ENCODE data around the gene PPP4R1.

PPP4R1 gene

DNA sequence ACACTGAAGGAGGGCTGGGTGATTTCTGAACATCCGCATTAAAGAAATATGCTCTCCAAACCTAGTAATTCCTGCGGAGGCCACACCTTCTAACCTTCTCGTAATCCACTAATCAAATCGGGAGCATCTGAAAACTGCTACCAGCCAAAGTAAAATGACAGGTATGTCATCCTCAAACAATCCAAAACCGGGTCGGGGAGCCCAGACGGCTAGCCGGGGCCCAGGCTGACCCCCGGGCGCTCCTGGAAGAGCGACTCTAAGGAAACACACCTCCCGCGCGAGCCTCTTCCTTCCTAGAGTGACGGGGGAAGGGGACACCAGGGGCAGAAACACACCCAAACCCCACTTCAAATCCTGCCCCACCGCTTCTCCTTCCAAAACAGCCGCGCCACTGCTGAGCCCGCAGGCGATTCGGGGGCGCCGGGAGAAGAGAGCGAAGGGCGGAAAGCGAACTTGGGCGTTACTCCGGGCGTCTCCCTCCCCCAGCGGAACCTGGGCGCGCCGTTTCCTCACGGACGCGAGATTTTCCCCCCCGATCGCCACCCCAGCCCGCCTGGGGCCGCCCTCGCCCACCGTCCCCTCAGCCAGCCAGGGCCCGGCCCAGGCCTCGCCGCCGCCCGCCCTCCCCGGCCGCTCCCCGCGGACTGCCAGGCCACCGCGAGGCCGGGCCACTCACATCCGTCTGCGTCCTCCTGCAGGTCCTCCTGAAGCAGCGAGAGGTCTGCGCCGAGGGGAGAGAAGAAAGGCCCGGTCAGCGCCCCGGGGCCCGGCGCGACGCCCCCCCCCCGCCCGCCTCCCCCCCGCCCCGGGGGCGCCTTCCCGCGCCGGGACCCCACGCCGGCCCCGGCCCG lies 584 bp downstream of the PPP4R1 start:
- peaks cover 0 to 17% of the 10 kb centered on the region in 2 donors for H3K9me3 ChIP-seq (replicated peaks in 1 of 2; ENCODE audit: control insufficient read depth in 2 of 2, insufficient read depth in 1 of 2, low read depth in 1 of 2, low read length in 2 of 2)
- WGBS, 2 donors (ENCODE audit: extremely low coverage in 2 of 2, insufficient read length in 2 of 2, insufficient replicate concordance in 1 of 2), result no CpG with 5 or more reads among the region's 78 CpGs

DNA sequence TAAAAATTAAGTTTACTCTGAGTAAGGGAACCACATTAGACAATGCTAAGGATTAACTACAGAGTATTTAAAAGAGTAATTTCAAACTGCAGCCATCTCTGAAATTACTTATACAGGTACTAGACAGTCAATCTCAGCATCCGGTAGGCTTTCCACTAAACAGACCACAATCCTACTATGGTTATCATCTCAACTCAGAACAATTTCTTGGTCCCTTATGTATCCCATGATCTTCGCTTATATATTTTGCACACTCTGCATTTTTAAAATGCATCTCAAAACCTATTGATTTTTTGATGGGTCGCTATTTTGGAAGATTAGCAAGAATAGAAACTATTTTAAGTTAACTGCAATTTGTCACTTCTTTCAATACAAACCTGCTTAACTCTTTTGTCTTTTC lies 1.4 kb downstream of the PPP4R1 start:
- Histone ChIP-seq H2BK12ac (ENCODE audit: low read length) (no peak overlapping the region), H3K79me1 (ENCODE audit: low read depth, low read length) (peaks cover 7% of the 10 kb centered on the region), H3K27ac (replicated peaks; ENCODE audit: low read length) (no peak overlapping the region), H2BK15ac (ENCODE audit: low read length) (no peak overlapping the region), H3K27me3 (ENCODE audit: control insufficient read depth in 3 of 3, insufficient read depth in 3 of 3, low read depth in 1 of 3, low read length in 3 of 3) (no peaks in the 10 kb centered on the region), H2BK120ac (ENCODE audit: low read depth, low read length) (no peak overlapping the region), H3K4me1 (ENCODE audit: control insufficient read depth in 2 of 2, insufficient read depth in 1 of 2, low read depth in 1 of 2, low read length in 2 of 2) (peaks cover 4 to 17% of the 10 kb centered on the region in 2 donors), H4K8ac (ENCODE audit: low read depth, low read length) (no peak overlapping the region), H3K4me3 (ENCODE audit: low read length in 2 of 2) (peak overlapping the region in 1 of 2 donors; percentile 87), H2AFZ (ENCODE audit: low read length) (no peak overlapping the region), H3K9me3 (replicated peaks in 1 of 2; ENCODE audit: control insufficient read depth in 2 of 2, insufficient read depth in 1 of 2, low read depth in 1 of 2, low read length in 2 of 2) (peaks cover 0 to 20% of the 10 kb centered on the region in 2 donors), H3K23ac (ENCODE audit: low read depth, low read length, poor library complexity) (no peak overlapping the region), H4K91ac (ENCODE audit: low read depth, low read length, poor library complexity) (no peak overlapping the region), H2AK5ac (ENCODE audit: low read depth, low read length) (no peak overlapping the region), H3K14ac (ENCODE audit: low read length) (no peak overlapping the region), H3K9ac (ENCODE audit: low read depth, low read length, poor library complexity) (no peak overlapping the region), H3K36me3 (replicated peaks in 1 of 2; ENCODE audit: control insufficient read depth in 2 of 2, insufficient read depth in 2 of 2, low read length in 2 of 2) (peaks cover 5 to 45% of the 10 kb centered on the region in 2 donors), H3K4me2 (ENCODE audit: insufficient read depth, low read length, poor library complexity, severe bottlenecking) (no peak overlapping the region), H2BK5ac (ENCODE audit: low read length) (no peak overlapping the region), H3K4ac (ENCODE audit: low read length) (no peak overlapping the region), H3K18ac (ENCODE audit: low read length) (no peak overlapping the region)
- no peak for DNase-seq (ENCODE audit: low spot score)
- WGBS, 2 donors (ENCODE audit: extremely low coverage in 2 of 2, insufficient read length in 2 of 2, insufficient replicate concordance in 1 of 2), result no CpG with 5 or more reads among the region's 3 CpGs

More for the DNA sequence above, 584 bp downstream of the PPP4R1 start:
- peak overlapping the region; percentile 85 for H2AK5ac ChIP-seq (ENCODE audit: low read depth, low read length)
- peaks cover 4 to 17% of the 10 kb centered on the region in 2 donors for H3K4me1 ChIP-seq (ENCODE audit: control insufficient read depth in 2 of 2, insufficient read depth in 1 of 2, low read depth in 1 of 2, low read length in 2 of 2)
- no peak overlapping the region for H4K91ac ChIP-seq (ENCODE audit: low read depth, low read length, poor library complexity)
- H3K4me3 ChIP-seq (ENCODE audit: low read length in 2 of 2), result peak overlapping the region; percentile 87 to 96
- no peaks in the 10 kb centered on the region for H3K27me3 ChIP-seq (ENCODE audit: control insufficient read depth in 3 of 3, insufficient read depth in 3 of 3, low read depth in 1 of 3, low read length in 3 of 3)
- H2BK12ac ChIP-seq (ENCODE audit: low read length), result no peak overlapping the region
- peak; percentile 37 for DNase-seq (ENCODE audit: low spot score)
- peak overlapping the region; percentile 31 for H2BK15ac ChIP-seq (ENCODE audit: low read length)
- H3K4me2 ChIP-seq (ENCODE audit: insufficient read depth, low read length, poor library complexity, severe bottlenecking), result peak overlapping the region; percentile 72
- H2AFZ ChIP-seq (ENCODE audit: low read length), result peak overlapping the region; percentile 87
- peak overlapping the region; percentile 100 for H3K14ac ChIP-seq (ENCODE audit: low read length)
- H3K36me3 ChIP-seq (replicated peaks in 1 of 2; ENCODE audit: control insufficient read depth in 2 of 2, insufficient read depth in 2 of 2, low read length in 2 of 2), result peaks cover 5 to 37% of the 10 kb centered on the region in 2 donors
- peaks cover 7% of the 10 kb centered on the region for H3K79me1 ChIP-seq (ENCODE audit: low read depth, low read length)
- peak overlapping the region; percentile 91 for H3K18ac ChIP-seq (ENCODE audit: low read length)
- H4K8ac ChIP-seq (ENCODE audit: low read depth, low read length), result peak overlapping the region; percentile 26
- peak overlapping the region; percentile 12 for H3K4ac ChIP-seq (ENCODE audit: low read length)
- peak overlapping the region; percentile 81 for H3K27ac ChIP-seq (replicated peaks; ENCODE audit: low read length)
- H3K23ac ChIP-seq (ENCODE audit: low read depth, low read length, poor library complexity), result peak overlapping the region; percentile 90
- H3K9ac ChIP-seq (ENCODE audit: low read depth, low read length, poor library complexity), result peak overlapping the region; percentile 94
- no peak overlapping the region for H2BK120ac ChIP-seq (ENCODE audit: low read depth, low read length)
- H2BK5ac ChIP-seq (ENCODE audit: low read length), result no peak overlapping the region

- DNase-seq (ENCODE audit: low spot score), result no peak
- Histone ChIP-seq H3K14ac (ENCODE audit: low read length) (no peak overlapping the region), H3K4ac (ENCODE audit: low read length) (no peak overlapping the region), H2BK15ac (ENCODE audit: low read length) (no peak overlapping the region), H3K27ac (replicated peaks; ENCODE audit: low read length) (no peak overlapping the region), H3K9me3 (replicated peaks in 1 of 2; ENCODE audit: control insufficient read depth in 2 of 2, insufficient read depth in 1 of 2, low read depth in 1 of 2, low read length in 2 of 2) (peaks cover 0 to 21% of the 10 kb centered on the region in 2 donors), H3K23ac (ENCODE audit: low read depth, low read length, poor library complexity) (no peak overlapping the region), H3K18ac (ENCODE audit: low read length) (no peak overlapping the region), H3K4me1 (ENCODE audit: control insufficient read depth in 2 of 2, insufficient read depth in 1 of 2, low read depth in 1 of 2, low read length in 2 of 2) (peaks cover 4 to 17% of the 10 kb centered on the region in 2 donors), H4K8ac (ENCODE audit: low read depth, low read length) (no peak overlapping the region), H3K4me3 (ENCODE audit: low read length in 2 of 2) (peak overlapping the region in 1 of 2 donors; percentile 87), H2AK5ac (ENCODE audit: low read depth, low read length) (no peak overlapping the region), H2BK12ac (ENCODE audit: low read length) (no peak overlapping the region), H3K27me3 (ENCODE audit: control insufficient read depth in 3 of 3, insufficient read depth in 3 of 3, low read depth in 1 of 3, low read length in 3 of 3) (no peaks in the 10 kb centered on the region), H3K4me2 (ENCODE audit: insufficient read depth, low read length, poor library complexity, severe bottlenecking) (no peak overlapping the region), H4K91ac (ENCODE audit: low read depth, low read length, poor library complexity) (no peak overlapping the region), H3K79me1 (ENCODE audit: low read depth, low read length) (peaks cover 7% of the 10 kb centered on the region), H2BK5ac (ENCODE audit: low read length) (no peak overlapping the region), H3K36me3 (replicated peaks in 1 of 2; ENCODE audit: control insufficient read depth in 2 of 2, insufficient read depth in 2 of 2, low read length in 2 of 2) (peaks cover 5 to 49% of the 10 kb centered on the region in 2 donors), H2BK120ac (ENCODE audit: low read depth, low read length) (no peak overlapping the region), H2AFZ (ENCODE audit: low read length) (no peak overlapping the region), H3K9ac (ENCODE audit: low read depth, low read length, poor library complexity) (no peak overlapping the region)
- no CpG with 5 or more reads among the region's 3 CpGs for WGBS, 2 donors (ENCODE audit: extremely low coverage in 2 of 2, insufficient read length in 2 of 2, insufficient replicate concordance in 1 of 2)
Measured at GRCh38 chr18:9612215-9612830, 2.0 kb downstream of the PPP4R1 start.

DNA sequence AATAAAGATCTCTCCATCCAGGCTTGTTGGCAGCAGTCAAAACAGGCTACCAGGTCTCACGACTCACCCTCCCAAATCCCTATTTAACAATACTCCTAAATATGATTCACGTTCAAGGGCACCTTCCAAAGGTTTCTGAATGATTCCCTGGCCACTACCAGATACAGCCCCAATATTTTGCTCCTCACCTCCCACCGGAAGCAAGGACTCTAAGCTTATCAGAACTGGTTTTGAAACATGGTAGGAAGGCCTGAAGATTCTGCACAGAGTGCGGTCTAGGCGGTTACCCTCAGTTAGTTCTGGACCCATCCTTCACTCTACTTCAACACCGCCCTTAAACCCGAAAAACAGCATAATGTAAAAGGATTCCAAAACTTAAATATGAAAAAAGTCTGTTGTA lies 5.2 kb downstream of the PPP4R1 start:
- Histone ChIP-seq H3K4me2 (ENCODE audit: insufficient read depth, low read length, poor library complexity, severe bottlenecking) (no peak overlapping the region), H3K14ac (ENCODE audit: low read length) (no peak overlapping the region), H3K9ac (ENCODE audit: low read depth, low read length, poor library complexity) (no peak overlapping the region), H3K4ac (ENCODE audit: low read length) (no peak overlapping the region), H2BK5ac (ENCODE audit: low read length) (no peak overlapping the region), H3K27me3 (ENCODE audit: control insufficient read depth in 3 of 3, insufficient read depth in 3 of 3, low read depth in 1 of 3, low read length in 3 of 3) (no peaks in the 10 kb centered on the region), H2BK12ac (ENCODE audit: low read length) (no peak overlapping the region), H3K4me3 (ENCODE audit: low read length in 2 of 2) (no peak overlapping the region), H3K18ac (ENCODE audit: low read length) (no peak overlapping the region), H3K4me1 (ENCODE audit: control insufficient read depth in 2 of 2, insufficient read depth in 1 of 2, low read depth in 1 of 2, low read length in 2 of 2) (peaks cover 0 to 7% of the 10 kb centered on the region in 2 donors), H4K8ac (ENCODE audit: low read depth, low read length) (no peak overlapping the region), H3K23ac (ENCODE audit: low read depth, low read length, poor library complexity) (no peak overlapping the region), H3K36me3 (replicated peaks in 1 of 2; ENCODE audit: control insufficient read depth in 2 of 2, insufficient read depth in 2 of 2, low read length in 2 of 2) (peaks cover 5 to 68% of the 10 kb centered on the region in 2 donors), H2AK5ac (ENCODE audit: low read depth, low read length) (no peak overlapping the region), H3K79me1 (ENCODE audit: low read depth, low read length) (peaks cover 7% of the 10 kb centered on the region), H2BK15ac (ENCODE audit: low read length) (no peak overlapping the region), H2BK120ac (ENCODE audit: low read depth, low read length) (no peak overlapping the region), H3K9me3 (replicated peaks in 1 of 2; ENCODE audit: control insufficient read depth in 2 of 2, insufficient read depth in 1 of 2, low read depth in 1 of 2, low read length in 2 of 2) (peaks cover 0 to 21% of the 10 kb centered on the region in 2 donors), H4K91ac (ENCODE audit: low read depth, low read length, poor library complexity) (no peak overlapping the region), H3K27ac (replicated peaks; ENCODE audit: low read length) (no peak overlapping the region), H2AFZ (ENCODE audit: low read length) (no peak overlapping the region)
- no peak for DNase-seq (ENCODE audit: low spot score)
- no CpG with 5 or more reads among the region's 7 CpGs for WGBS, 2 donors (ENCODE audit: extremely low coverage in 2 of 2, insufficient read length in 2 of 2, insufficient replicate concordance in 1 of 2)

All from neuronal stem cell (in vitro differentiated cells).